CD4-positive, alpha-beta T cell treated with Interferon alpha-2 for 1 hour (primary cell): ENCODE data around the gene C8A.

ENCODE experiments used
- DNase-seq, 2 donors: peaks; one replicate each; pipeline ENCODE4 v3.0.0-alpha.2; 2020 to 2022

Gene C8A

GRCh38 chr1:56897150-56898004 is 42.8 kb downstream of the C8A start:
- DNase-seq: no peak

DNA sequence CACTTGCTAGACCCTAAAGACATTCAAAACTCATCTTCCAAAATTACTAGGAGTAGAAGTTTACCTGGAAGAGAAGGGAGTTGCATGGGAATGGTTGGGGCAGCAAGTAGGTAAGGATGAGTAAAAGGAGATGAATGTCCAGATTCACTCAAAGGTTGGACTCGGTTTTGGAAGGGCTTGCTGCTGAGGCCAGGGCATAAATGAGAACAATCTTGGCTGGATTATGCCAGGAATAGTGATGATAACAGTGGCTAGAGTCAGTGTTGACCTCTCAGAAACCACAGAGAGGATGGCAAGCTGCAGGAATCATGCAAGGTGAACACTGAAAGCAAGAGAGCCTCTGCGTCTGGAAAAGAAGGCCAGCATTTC is 43.4 kb downstream of the C8A start:
- DNase-seq: no peak

- DNase-seq: no peak
Measured at GRCh38 chr1:56898879-56899278, 44.3 kb downstream of the C8A start.

DNA sequence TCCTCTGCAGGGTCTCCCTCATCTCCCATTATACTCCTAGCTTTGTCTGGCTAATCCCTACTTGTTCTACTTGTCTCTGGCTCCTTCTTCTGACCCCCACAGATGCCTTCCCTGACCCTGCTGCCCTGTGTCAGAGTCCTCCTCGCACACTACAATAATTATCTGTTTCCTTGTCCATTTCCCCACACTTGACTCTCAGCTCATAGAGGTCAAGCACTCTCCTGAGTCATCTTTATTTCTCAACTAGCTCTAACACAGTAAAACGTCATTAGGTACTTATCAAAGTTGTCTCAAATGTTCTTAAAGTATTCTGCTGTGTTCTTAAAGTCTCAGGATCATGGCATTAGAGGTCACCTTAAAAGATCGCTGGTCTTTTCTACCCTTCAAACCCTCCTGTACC is 47.1 kb downstream of the C8A start:
- no peak for DNase-seq

DNA sequence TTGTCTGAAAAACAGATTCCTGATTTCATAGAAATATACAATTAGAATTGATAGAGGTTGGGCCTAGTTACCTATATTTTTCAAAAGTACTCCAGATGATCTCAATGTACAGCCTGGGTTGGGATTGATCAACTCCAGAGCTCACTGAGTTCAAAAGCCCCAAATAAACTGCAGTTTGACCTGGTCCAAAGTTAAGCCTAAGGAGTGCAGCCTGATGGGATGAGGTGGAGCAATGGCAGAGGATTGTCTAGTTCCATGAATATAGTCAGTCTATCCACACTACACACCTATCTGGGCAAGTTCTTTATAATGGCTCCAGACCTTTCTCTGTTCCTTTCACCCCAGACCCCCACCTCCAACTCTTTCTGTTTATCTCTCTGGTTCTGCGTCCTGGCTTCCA is 49.2 kb downstream of the C8A start:
- no peak for DNase-seq

- DNase-seq: no peak
Measured at GRCh38 chr1:56904663-56905397, 50.2 kb downstream of the C8A start.

- no peak for DNase-seq
Measured at GRCh38 chr1:56905667-56906066, 51.1 kb downstream of the C8A start.

GRCh38 chr1:56908619-56909221 is 54.1 kb downstream of the C8A start:
- DNase-seq: no peak

- no peak for DNase-seq
Measured at GRCh38 chr1:56910441-56910985, 55.9 kb downstream of the C8A start.

GRCh38 chr1:56911098-56911938 is 56.7 kb downstream of the C8A start:
- no peak for DNase-seq

GRCh38 chr1:56912325-56912724 is 57.7 kb downstream of the C8A start:
- DNase-seq: no peak

- no peak for DNase-seq
Measured at GRCh38 chr1:56915960-56916359, 61.4 kb downstream of the C8A start.

GRCh38 chr1:56916630-56917029 is 62.0 kb downstream of the C8A start:
- no peak for DNase-seq

- no peak for DNase-seq
Measured at GRCh38 chr1:56917356-56917755, 62.8 kb downstream of the C8A start.

DNA sequence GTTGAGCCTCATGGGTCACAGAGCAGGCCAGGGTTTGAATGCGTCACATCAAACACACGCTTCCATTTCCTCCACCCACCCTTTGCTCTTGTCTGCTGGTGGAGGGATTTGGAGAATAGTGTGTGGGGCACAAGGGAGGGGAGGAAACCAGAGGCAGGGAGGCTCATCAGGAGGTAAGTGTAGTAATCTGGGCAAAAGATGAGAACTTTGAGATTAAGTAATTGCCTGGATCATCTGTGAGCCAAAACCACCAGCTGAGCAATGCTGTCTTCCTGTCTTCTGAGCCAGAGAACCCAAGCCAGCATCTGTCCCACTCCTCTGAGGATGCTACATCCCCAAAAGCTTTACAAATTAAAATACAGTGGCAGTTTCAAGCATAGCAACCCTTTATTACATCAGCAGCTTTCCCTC is 66.0 kb downstream of the C8A start:
- DNase-seq: no peak

DNA sequence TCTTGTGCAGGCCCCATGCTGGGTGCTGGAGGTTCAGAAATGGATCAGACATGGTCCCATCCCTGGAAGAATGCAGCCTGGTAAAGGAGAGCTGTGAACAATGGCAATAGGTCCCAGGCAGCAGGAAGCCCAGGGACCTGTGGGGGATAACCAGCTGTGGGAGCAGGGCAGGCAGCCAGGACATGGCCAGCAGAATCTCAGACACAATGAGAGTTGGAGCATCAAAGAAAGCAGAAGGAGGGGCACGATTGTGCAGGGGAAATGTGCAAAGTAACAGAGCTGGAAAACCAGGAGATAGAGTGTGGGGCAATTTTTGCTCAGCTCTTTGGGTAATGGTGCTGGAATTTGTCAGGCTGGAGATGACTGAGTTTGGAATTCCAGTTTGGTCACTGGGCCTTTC is 66.9 kb downstream of the C8A start:
- no peak for DNase-seq

GRCh38 chr1:56922070-56922469 is 67.5 kb downstream of the C8A start:
- DNase-seq: no peak

- DNase-seq: no peak
Measured at GRCh38 chr1:56922507-56922906, 67.9 kb downstream of the C8A start.

- no peak for DNase-seq
Measured at GRCh38 chr1:56923201-56923600, 68.6 kb downstream of the C8A start.

DNA sequence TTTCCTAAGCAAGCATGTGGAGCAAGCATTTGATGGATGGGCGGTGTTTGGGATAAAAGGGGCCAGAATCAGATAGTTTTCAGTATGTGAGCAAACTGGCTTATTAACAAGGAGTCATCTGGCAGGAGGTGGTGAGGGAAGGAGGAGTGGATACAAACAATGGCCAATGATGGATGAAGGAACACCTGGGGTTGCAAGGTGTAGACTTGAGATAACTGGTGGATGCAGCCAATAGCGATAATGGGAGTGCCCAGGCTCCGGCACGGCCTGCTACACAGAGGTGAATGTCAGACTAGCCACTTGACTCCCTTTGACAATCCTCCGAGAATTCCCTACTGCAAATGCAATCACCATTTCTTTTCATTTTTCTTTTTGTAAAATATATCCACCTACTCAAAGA is 69.5 kb downstream of the C8A start:
- no peak for DNase-seq

DNA sequence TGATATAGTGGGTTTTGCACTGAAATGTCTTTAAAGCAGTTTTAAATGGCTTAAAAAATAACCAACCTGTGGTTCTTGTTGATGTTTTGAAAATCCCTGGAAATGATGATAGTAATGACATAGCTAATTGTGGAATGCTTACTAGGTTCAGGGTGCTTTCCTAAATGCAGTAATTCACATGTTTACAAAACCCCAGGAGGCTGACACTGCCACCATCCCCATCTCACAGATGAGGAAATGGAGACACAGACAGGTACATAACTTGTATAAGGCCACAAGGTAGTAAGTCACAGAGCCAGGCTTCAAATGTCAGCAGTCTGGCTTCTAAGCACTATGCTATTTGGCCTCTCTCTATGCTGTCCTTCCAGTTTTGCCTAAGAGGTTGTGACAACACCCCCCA is 70.6 kb downstream of the C8A start:
- no peak for DNase-seq

DNA sequence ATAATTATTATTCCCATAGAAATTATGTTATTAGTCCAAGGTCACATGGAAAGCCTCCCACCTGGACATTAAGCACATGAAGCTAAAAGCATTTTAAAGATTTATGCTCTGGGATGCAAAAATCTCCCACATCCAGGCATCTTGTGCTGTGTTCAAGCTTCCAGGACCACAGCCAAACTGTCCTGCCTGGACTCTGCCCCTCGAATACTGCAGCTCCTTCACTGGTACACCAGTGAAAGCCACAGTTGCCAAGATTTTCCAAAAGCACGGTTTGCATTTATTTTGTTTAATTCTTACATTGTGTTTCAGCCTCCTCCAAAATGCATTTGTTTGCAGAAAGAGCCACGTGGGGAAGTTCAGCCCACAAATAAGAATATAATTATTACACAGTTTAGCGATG is 72.6 kb downstream of the C8A start:
- DNase-seq: no peak

- DNase-seq: no peak
Measured at GRCh38 chr1:56927986-56928385, 73.4 kb downstream of the C8A start.
